HCT116 (cell line): ENCODE results near the gene AMPD3. TPM values are rescaled to one million over a fixed set of nuclear protein-coding genes. Genes with fewer than 3 reads are reported as not detected.

Experiments used
- ATAC-seq: fragments of 200-7000 bp; cut with Tn5 transposase; 2 replicates; pipeline ENCODE4 v1.9.1; 2020; ENCODE audit warnings: mild to moderate bottlenecking, moderate library complexity
- BruUV-seq: library from RNA; stranded (reverse); fragments of 400-500 nt; replicated peaks from 2 replicates; lab custom pipeline; 2021; lab: Mats Ljungman, UMichigan
- CTCF ChIA-PET: fragments of 300-600 bp; sonication (Branson Sonifier 250); formaldehyde crosslinking; loops from one replicate; lab custom pipeline; 2021; ENCODE audit warnings: antibody characterized with exemption; lab: Charles Lee
- POLR2A ChIA-PET: fragments of 300-600, 350-600 bp; sonication (Branson Sonifier 250); formaldehyde crosslinking; loops from one replicate; lab custom pipeline; 2021; ENCODE audit warnings: antibody characterized with exemption; lab: Charles Lee
- RAD21 ChIA-PET, 2 experiments: fragments of 300-600 bp; sonication (Branson Sonifier 250); formaldehyde crosslinking; loops; one replicate each; lab custom pipeline; 2023; ENCODE audit warnings: low total read pairs in 2 of 2; ENCODE audit not compliant: uncharacterized antibody in 2 of 2, unreplicated experiment in 2 of 2, low non-redundant PET in 1 of 2; lab: Charles Lee
- DNase-seq: peaks from one replicate; pipeline ENCODE4 v3.0.0-alpha.2; 2010; ENCODE audit warnings: low read depth, low spot score
- H2AFZ ChIP-seq: fragments of 200-600 bp; shearing (Covaris generic), sonication (generic); 2 replicates; pipeline ENCODE4 v1.6.1; 2017; ENCODE audit warnings: low read depth, mixed run types, mixed read lengths, antibody characterized with exemption, low read length; ENCODE audit not compliant: poor library complexity, severe bottlenecking
- H3K27ac ChIP-seq: 2 replicates; pipeline ENCODE4 v1.5.1; 2012; ENCODE audit warnings: low read depth, low read length
- H3K27me3 ChIP-seq: fragments of 200-600 bp; sonication (generic); 2 replicates; pipeline ENCODE4 v1.6.1; 2016; ENCODE audit warnings: mixed run types, low read length, mixed read lengths; ENCODE audit not compliant: insufficient read depth
- H3K36me3 ChIP-seq, 2 experiments: fragments of 200-500 bp in 1 of 2; fragments of 200-600 bp in 1 of 2; sonication (Bioruptor generic) in 1 of 2; sonication (generic) in 1 of 2; 2 replicates each; pipeline versions ENCODE4 v1.5.1 to v1.6.1; 2014 to 2016; ENCODE audit warnings: low read length in 2 of 2, inconsistent platforms in 1 of 2, mixed read lengths in 1 of 2, mixed run types in 1 of 2; ENCODE audit not compliant: insufficient read depth in 2 of 2, control insufficient read depth in 1 of 2
- H3K4me1 ChIP-seq, 2 experiments: fragments of 200-600 bp in 1 of 2; sonication (generic) in 1 of 2; 2 replicates each; pipeline versions ENCODE4 v1.5.1 to v1.6.1; 2012 to 2017; ENCODE audit warnings: low read length in 2 of 2, inconsistent platforms in 1 of 2, mild to moderate bottlenecking in 1 of 2, mixed read lengths in 1 of 2, mixed run types in 1 of 2, moderate library complexity in 1 of 2; ENCODE audit not compliant: insufficient read depth in 2 of 2, control insufficient read depth in 1 of 2
- H3K4me2 ChIP-seq: fragments of 200-600 bp; sonication (generic); 2 replicates; pipeline ENCODE4 v1.6.1; 2017; ENCODE audit warnings: mixed run types, low read length, mixed read lengths
- H3K4me3 ChIP-seq, 2 experiments: fragments of 200-600 bp in 1 of 2; sonication (generic) in 1 of 2; replicated peaks in 1 of 2; 2 replicates each; pipeline ENCODE4 v1.5.1; 2011 to 2016; ENCODE audit warnings: low read length in 2 of 2, control low read depth in 1 of 2, low read depth in 1 of 2, mild to moderate bottlenecking in 1 of 2, mixed read lengths in 1 of 2, mixed run types in 1 of 2
- H3K79me2 ChIP-seq: fragments of 200-600 bp; sonication (generic); 2 replicates; pipeline ENCODE4 v1.6.1; 2017; ENCODE audit warnings: mild to moderate bottlenecking, mixed run types, low read length, moderate library complexity, mixed read lengths; ENCODE audit not compliant: insufficient read depth
- H3K9ac ChIP-seq: fragments of 200-600 bp; sonication (generic); 2 replicates; pipeline ENCODE4 v1.6.1; 2016; ENCODE audit warnings: low read length, mixed read lengths
- H3K9me2 ChIP-seq: fragments of 200-600 bp; sonication (generic), shearing (Covaris generic); 2 replicates; pipeline ENCODE4 v1.6.1; 2017; ENCODE audit warnings: mixed run types, mild to moderate bottlenecking, moderate library complexity; ENCODE audit not compliant: insufficient read depth
- H3K9me3 ChIP-seq, 2 experiments: fragments of 200-500 bp in 1 of 2; fragments of 200-600 bp in 1 of 2; sonication (Bioruptor generic) in 1 of 2; sonication (generic) in 1 of 2; 2 replicates each; pipeline ENCODE4 v1.6.1; 2014 to 2017; ENCODE audit warnings: low read length in 2 of 2, mixed read lengths in 2 of 2, inconsistent platforms in 1 of 2, low read depth in 1 of 2, mild to moderate bottlenecking in 1 of 2, mixed run types in 1 of 2, moderate library complexity in 1 of 2; ENCODE audit not compliant: control insufficient read depth in 1 of 2, insufficient read depth in 1 of 2
- H4K20me1 ChIP-seq: fragments of 200-600 bp; sonication (generic), shearing (Covaris generic); 2 replicates; pipeline ENCODE4 v1.6.1; 2017; ENCODE audit warnings: mixed run types, mild to moderate bottlenecking, moderate library complexity; ENCODE audit not compliant: insufficient read depth
- EGR1 ChIP-seq: IDR thresholded peaks from 2 replicates; pipeline ENCODE4 v1.6.1; 2012; ENCODE audit warnings: low read depth
- ELF1 ChIP-seq: IDR thresholded peaks from 2 replicates; pipeline ENCODE4 v1.6.1; 2012; ENCODE audit warnings: low read depth, borderline replicate concordance
- EZH2phosphoT487 ChIP-seq: fragments of 200-600 bp; IDR thresholded peaks from 2 replicates; pipeline ENCODE4 v1.6.1; 2018; ENCODE audit warnings: antibody characterized with exemption, borderline replicate concordance
- JUND ChIP-seq: IDR thresholded peaks from 2 replicates; pipeline ENCODE4 v1.6.1; 2012
- RAD21 ChIP-seq: IDR thresholded peaks from 2 replicates; pipeline ENCODE4 v1.6.1; 2012; ENCODE audit warnings: low read depth, mild to moderate bottlenecking
- TCF7L2 ChIP-seq: IDR thresholded peaks from 2 replicates; pipeline ENCODE4 v1.7.0; 2011; ENCODE audit warnings: borderline replicate concordance, inconsistent platforms; ENCODE audit not compliant: insufficient read depth, insufficient read length; ENCODE audit errors: extremely low read depth
- intact Hi-C: fragments of 100-400 bp; cut with micrococcal nuclease; formaldehyde crosslinking; loops from 2 replicates; pipeline ENCODE4 v1.10.0; 2022
- total RNA-seq: library from RNA; stranded (reverse); gene quantifications from one replicate; pipeline ENCODE4 v1.2.1, GENCODE V29; 2021; ENCODE audit not compliant: unreplicated experiment
- TF ChIP-seq, protein P1 (sequence below): IDR thresholded peaks from 2 replicates; pipeline ENCODE4 v1.6.1; 2011; ENCODE audit warnings: mild to moderate bottlenecking, low read length, moderate library complexity; ENCODE audit not compliant: insufficient replicate concordance; ENCODE audit errors: extremely low read depth

AMPD3 gene
- total RNA-seq, 1 experiment from 2014 or later: 25.9 TPM

DNA sequence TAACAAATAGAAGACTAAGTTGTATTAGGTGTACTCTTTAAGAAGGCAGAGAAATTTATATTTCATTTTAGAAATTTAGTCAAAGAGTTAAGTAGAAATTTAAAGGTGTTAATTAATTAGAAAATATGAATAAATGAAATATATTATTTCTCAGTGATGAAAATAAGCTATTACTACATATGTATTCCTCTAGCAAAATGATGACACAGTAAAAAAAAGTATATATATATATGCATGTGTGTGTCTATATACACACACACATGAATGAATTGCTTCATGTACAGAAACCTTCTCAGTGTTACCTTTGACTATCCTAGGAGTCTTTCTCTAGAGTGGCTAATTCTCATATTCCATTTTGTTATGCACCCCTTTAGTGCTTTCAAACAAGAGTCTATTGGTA, 78.3 kb downstream of the AMPD3 start (continued):
- TF ChIP-seq ELF1: no peak

- no peaks in the 10 kb centered on the region for H3K9me2 ChIP-seq
- H3K36me3 ChIP-seq: peaks cover 5 to 31% of the 10 kb centered on the region in 2 experiments; a peak in 3 of 4 replicates
- H3K79me2 ChIP-seq: peaks cover 99% of the 10 kb centered on the region
- intact Hi-C loops: no loop called here
- RAD21 ChIA-PET: no interaction called here
- ATAC-seq: no peak
- no peak for DNase-seq
- H2AFZ ChIP-seq: no peak overlapping the region
- no peak overlapping the region for H3K4me2 ChIP-seq
- TF ChIP-seq EGR1 (no peak), EZH2phosphoT487 (no peak), JUND (no peak), RAD21 (no peak), TCF7L2 (no peak)
- TF ChIP-seq, protein P1, sequence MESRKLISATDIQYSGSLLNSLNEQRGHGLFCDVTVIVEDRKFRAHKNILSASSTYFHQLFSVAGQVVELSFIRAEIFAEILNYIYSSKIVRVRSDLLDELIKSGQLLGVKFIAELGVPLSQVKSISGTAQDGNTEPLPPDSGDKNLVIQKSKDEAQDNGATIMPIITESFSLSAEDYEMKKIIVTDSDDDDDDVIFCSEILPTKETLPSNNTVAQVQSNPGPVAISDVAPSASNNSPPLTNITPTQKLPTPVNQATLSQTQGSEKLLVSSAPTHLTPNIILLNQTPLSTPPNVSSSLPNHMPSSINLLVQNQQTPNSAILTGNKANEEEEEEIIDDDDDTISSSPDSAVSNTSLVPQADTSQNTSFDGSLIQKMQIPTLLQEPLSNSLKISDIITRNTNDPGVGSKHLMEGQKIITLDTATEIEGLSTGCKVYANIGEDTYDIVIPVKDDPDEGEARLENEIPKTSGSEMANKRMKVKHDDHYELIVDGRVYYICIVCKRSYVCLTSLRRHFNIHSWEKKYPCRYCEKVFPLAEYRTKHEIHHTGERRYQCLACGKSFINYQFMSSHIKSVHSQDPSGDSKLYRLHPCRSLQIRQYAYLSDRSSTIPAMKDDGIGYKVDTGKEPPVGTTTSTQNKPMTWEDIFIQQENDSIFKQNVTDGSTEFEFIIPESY: no peak
- H3K9me3 ChIP-seq: no peaks in the 10 kb centered on the region
- no peak overlapping the region for H3K4me3 ChIP-seq
- CTCF ChIA-PET: interaction anchor here (0.6 kb wide), 1 partner anchor 129 kb away, joined by 6 read pairs; no protein-coding TSS in a partner anchor
- no peak overlapping the region for H3K27ac ChIP-seq
- H3K9ac ChIP-seq: no peak overlapping the region
- peaks cover 46 to 82% of the 10 kb centered on the region in 2 experiments for H3K4me1 ChIP-seq
- no peaks in the 10 kb centered on the region for H4K20me1 ChIP-seq
- POLR2A ChIA-PET: no interaction called here
- no TSS peak for BruUV-seq
- H3K27me3 ChIP-seq: no peaks in the 10 kb centered on the region
Measured at GRCh38 chr11:10534316-10534715, 79.3 kb downstream of the AMPD3 start.
